Spleen (tissue), 11 donors: ENCODE measurements around the gene UBE2K. TPM values are rescaled to one million over a fixed set of nuclear protein-coding genes. Genes with fewer than 3 reads are reported as not detected.
"Not testable (repeated sequence)": the region's sequence is repeated elsewhere in the genome, so short reads cannot be mapped to it uniquely, and the experiment has no call there.

ENCODE experiments used
- DNase-seq: peaks from one replicate; pipeline ENCODE4 v3.0.0-alpha.2; 2020
- H3K27ac ChIP-seq, 8 donors: fragments of 200-600 bp; sonication (generic) in 7 of 8; 1 replicate in 4 of 8; 2 replicates in 4 of 8; pipeline versions ENCODE4 v1.5.0 to v1.8.0; 2016 to 2021; ENCODE audit warnings: inconsistent platforms in 4 of 8, mild to moderate bottlenecking in 4 of 8, moderate library complexity in 1 of 8
- H3K27me3 ChIP-seq, 7 donors: fragments of 200-600 bp; sonication (generic) in 6 of 7; replicated peaks in 1 of 7; 1 replicate in 4 of 7; 2 replicates in 3 of 7; pipeline versions ENCODE4 v1.5.0 to v1.8.0; 2016 to 2021; ENCODE audit warnings: inconsistent platforms in 3 of 7, mild to moderate bottlenecking in 1 of 7
- H3K36me3 ChIP-seq, 6 donors: fragments of 200-600 bp; sonication (generic) in 5 of 6; 1 replicate in 4 of 6; 2 replicates in 2 of 6; pipeline versions ENCODE4 v1.5.0 to v1.8.0; 2016 to 2021; ENCODE audit warnings: inconsistent platforms in 2 of 6
- H3K4me1 ChIP-seq, 6 donors: fragments of 200-600 bp; sonication (generic) in 5 of 6; 1 replicate in 3 of 6; 2 replicates in 3 of 6; pipeline versions ENCODE4 v1.5.0 to v1.8.0; 2016 to 2021; ENCODE audit warnings: inconsistent platforms in 3 of 6
- H3K4me3 ChIP-seq, 8 donors: fragments of 200-600 bp; sonication (generic) in 7 of 8; 1 replicate in 4 of 8; 2 replicates in 4 of 8; pipeline versions ENCODE4 v1.5.0 to v1.8.0; 2016 to 2021; ENCODE audit warnings: inconsistent platforms in 4 of 8, mild to moderate bottlenecking in 4 of 8, moderate library complexity in 2 of 8
- H3K9me3 ChIP-seq, 8 donors: fragments of 200-600 bp; sonication (generic) in 7 of 8; 1 replicate in 4 of 8; 2 replicates in 4 of 8; pipeline versions ENCODE4 v1.5.0 to v1.8.0; 2016 to 2021; ENCODE audit warnings: inconsistent platforms in 4 of 8
- POLR2A ChIP-seq, 3 donors: fragments of 450-650 bp; IDR thresholded peaks; one replicate each; pipeline ENCODE4 v1.5.1; 2017; ENCODE audit warnings: antibody characterized with exemption in 3 of 3, mild to moderate bottlenecking in 1 of 3
- POLR2AphosphoS5 ChIP-seq, 3 donors: sonication (generic); formaldehyde crosslinking; IDR thresholded peaks; one replicate each; pipeline ENCODE4 v1.5.1; 2017; ENCODE audit warnings: antibody characterized with exemption in 3 of 3
- WGBS, 5 donors: extraction: QIAGEN DNeasy Blood & Tissue Kit in 3 of 5; methylation state at CpG; one replicate each; pipeline versions ENCODE4 v1.1.5 to v1.1.7; 2013 to 2018; 5-methylcytosine and 5-hydroxymethylcytosine counted together
- intact Hi-C: fragments of 100-400 bp; cut with DNase I; formaldehyde crosslinking; loops from one replicate; pipeline ENCODE4 v1.15.0; 2023; ENCODE audit warnings: low total_unique reads
- polyA plus RNA-seq, 3 donors: library from polyadenylated mRNA; stranded (reverse); fragments of 200-250 nt; gene quantifications; one replicate each; pipeline ENCODE4 v1.2.1, GENCODE V29; 2013
- total RNA-seq, 7 donors: library from RNA; depleted of rRNA in 3 of 7; stranded (reverse); fragments of >200 nt in 3 of 7; fragmentation: NEBNext Ultra II Directional in 4 of 7; extraction: Animal tissue kit (Norgen Biotek cat#: 25700) in 4 of 7; gene quantifications; one replicate each; pipeline versions ENCODE4 v1.1.0 to v1.2.1, GENCODE V29; 2016 to 2021
- TF ChIP-seq, protein P1 (sequence below), 11 experiments: fragments of 200-600 bp in 7 of 11; fragments of 450-650 bp in 4 of 11; sonication (generic) in 4 of 11; IDR thresholded peaks in 8 of 11; conservative IDR thresholded peaks in 3 of 11; 1 replicate in 7 of 11; 2 replicates in 4 of 11; pipeline versions ENCODE4 v1.4.0 to v1.8.0; 2016 to 2021; ENCODE audit warnings: antibody characterized with exemption in 11 of 11, inconsistent platforms in 4 of 11, mild to moderate bottlenecking in 1 of 11
- donor health status: healthy with polysubstance abuse.
- donor health status: DM: no; HTN: no; CAD: no; lungs with moderate emphysema.
- donor health status: DM: no; HTN: no; CAD: no.
- donor health status: Bipolar disorder and iron deficiency.
- donor health status: healthy.
- donor health status: DM: no; HTN: no; CAD: no.
- donor health status: DM: yes; HTN: yes; CAD: no.

UBE2K gene
- total and polyA plus RNA-seq, 10 donors: 22.7 to 48.8 (median 27.1) TPM

DNA sequence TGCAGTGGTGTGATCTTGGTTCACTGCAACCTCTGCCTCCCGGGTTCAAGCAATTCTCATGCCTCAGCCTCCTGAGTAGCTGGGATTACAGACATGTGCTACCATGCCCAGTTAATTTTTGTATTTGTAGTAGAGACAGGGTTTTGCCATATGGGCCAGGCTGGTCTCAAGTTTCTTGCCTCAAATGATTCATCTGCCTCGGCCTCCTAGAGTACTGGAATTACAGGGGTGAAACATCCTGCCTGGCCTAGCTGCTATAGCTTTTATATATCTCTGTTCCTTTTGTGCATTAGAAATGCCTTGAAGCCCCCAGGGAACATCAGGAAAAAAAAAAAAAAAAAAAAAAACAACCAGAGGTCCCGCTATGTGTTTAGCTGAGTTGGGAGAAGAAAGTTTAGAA lies 34.8 kb downstream of the UBE2K start:
- WGBS, 5 donors: 87 to 99% (median 93%) methylated on average over 3 of the region's 3 CpGs
- TF ChIP-seq POLR2AphosphoS5 (IDR thresholded peaks at IDR 0.05): no peak
- TF ChIP-seq POLR2A (IDR thresholded peaks at IDR 0.05): no peak
- TF ChIP-seq, protein P1, sequence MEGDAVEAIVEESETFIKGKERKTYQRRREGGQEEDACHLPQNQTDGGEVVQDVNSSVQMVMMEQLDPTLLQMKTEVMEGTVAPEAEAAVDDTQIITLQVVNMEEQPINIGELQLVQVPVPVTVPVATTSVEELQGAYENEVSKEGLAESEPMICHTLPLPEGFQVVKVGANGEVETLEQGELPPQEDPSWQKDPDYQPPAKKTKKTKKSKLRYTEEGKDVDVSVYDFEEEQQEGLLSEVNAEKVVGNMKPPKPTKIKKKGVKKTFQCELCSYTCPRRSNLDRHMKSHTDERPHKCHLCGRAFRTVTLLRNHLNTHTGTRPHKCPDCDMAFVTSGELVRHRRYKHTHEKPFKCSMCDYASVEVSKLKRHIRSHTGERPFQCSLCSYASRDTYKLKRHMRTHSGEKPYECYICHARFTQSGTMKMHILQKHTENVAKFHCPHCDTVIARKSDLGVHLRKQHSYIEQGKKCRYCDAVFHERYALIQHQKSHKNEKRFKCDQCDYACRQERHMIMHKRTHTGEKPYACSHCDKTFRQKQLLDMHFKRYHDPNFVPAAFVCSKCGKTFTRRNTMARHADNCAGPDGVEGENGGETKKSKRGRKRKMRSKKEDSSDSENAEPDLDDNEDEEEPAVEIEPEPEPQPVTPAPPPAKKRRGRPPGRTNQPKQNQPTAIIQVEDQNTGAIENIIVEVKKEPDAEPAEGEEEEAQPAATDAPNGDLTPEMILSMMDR (IDR thresholded peaks at IDR 0.05 in 8 of 11, conservative IDR thresholded peaks at IDR 0.05 in 3 of 11): no peak

DNA sequence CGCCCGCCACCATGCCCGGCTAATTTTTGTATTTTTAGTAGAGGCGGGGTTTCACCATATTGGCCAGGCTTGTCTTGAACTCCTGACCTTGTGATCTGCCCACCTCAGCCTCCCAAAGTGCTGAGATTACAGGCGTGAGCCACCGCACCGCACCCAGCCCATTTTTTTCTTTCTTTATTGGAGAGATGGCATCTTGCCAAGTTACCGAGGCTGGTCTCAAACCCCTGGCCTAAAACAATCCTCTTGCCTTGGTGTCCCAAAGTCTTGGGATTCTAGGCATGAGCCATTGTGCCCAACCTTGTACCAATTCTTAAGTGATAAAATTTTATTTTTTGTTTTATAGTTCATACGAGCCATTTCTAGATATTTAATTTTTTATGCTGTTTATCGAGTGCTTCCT lies 41.7 kb downstream of the UBE2K start:
- H3K9me3 ChIP-seq, intact Hi-C loops, H3K4me3 ChIP-seq, H3K27me3 ChIP-seq, H3K4me1 ChIP-seq, DNase-seq, H3K27ac ChIP-seq: not testable (repeated sequence)
- 94 to 98% (median 95%) methylated on average over 10 of the region's 10 CpGs for WGBS, 5 donors
- peaks cover 0 to 70% (median 13%) of the 10 kb centered on the region in 6 donors for H3K36me3 ChIP-seq

More for the DNA sequence above, 34.8 kb downstream of the UBE2K start:
- H3K4me1 ChIP-seq: peaks cover 14 to 50% (median 17%) of the 10 kb centered on the region in 6 donors
- no peak overlapping the region for H3K4me3 ChIP-seq
- H3K9me3 ChIP-seq: no peaks in the 10 kb centered on the region
- no peaks in the 10 kb centered on the region for H3K27me3 ChIP-seq
- intact Hi-C loops: no loop called here
- no peak for DNase-seq
- no peak overlapping the region for H3K27ac ChIP-seq
- peaks cover 0 to 30% (median 3%) of the 10 kb centered on the region in 6 donors for H3K36me3 ChIP-seq

DNA sequence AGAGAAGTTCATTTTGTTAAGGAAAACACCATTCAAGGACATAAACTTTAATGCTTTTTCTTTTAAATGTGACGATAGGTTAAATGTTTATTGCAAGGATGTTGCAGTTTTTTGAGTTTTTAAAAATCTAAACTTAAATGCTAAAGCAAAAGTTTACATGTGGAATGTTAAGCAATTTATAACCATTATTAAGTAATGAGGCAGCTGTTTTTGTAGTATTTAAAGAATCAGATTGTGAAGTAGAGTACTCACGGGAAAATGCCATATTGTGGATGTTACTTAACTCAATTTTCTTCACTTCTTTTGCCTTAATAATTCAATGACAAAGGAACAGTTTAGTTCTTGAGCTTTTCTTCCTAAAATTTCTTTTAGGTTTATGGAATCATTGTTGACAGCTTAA lies 43.5 kb downstream of the UBE2K start:
- Histone ChIP-seq H3K9me3 (no peaks in the 10 kb centered on the region), H3K27ac (no peak overlapping the region), H3K4me1 (peaks cover 0 to 4% (median 0%) of the 10 kb centered on the region in 6 donors), H3K36me3 (peaks cover 0 to 72% (median 16%) of the 10 kb centered on the region in 6 donors), H3K4me3 (no peak overlapping the region), H3K27me3 (no peaks in the 10 kb centered on the region)
- WGBS, 5 donors: 59 to 92% (median 74%) methylated on average over 2 of the region's 2 CpGs
- TF ChIP-seq, protein P1 (IDR thresholded peaks at IDR 0.05 in 8 of 11, conservative IDR thresholded peaks at IDR 0.05 in 3 of 11): no peak
- TF ChIP-seq POLR2A (IDR thresholded peaks at IDR 0.05) (no peak), POLR2AphosphoS5 (IDR thresholded peaks at IDR 0.05) (no peak)
- no peak for DNase-seq
- intact Hi-C loops: no loop called here

DNA sequence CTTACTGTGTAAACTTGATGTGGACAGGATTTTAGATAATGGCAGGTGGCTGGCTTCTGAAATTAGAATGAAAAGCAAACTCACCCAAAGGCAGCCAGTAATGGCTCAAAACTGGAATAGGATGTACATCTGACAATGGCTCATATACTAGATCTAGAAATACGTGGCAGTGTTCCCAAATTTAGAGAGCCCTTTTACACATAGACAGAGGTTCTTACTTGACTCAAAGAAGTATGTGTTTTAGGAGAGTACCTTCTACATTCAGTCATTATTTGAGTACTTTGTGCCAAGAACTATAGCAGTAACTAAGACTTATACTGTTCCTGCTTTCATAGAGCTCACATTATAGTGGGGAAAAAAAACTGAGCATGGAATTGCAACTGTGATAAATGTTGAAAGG lies 48.0 kb downstream of the UBE2K start:
- no peak overlapping the region for H3K27ac ChIP-seq
- no peaks in the 10 kb centered on the region for H3K9me3 ChIP-seq
- no peak for DNase-seq
- no peaks in the 10 kb centered on the region for H3K27me3 ChIP-seq
- TF ChIP-seq POLR2AphosphoS5 (IDR thresholded peaks at IDR 0.05) (no peak), POLR2A (IDR thresholded peaks at IDR 0.05) (no peak)
- TF ChIP-seq, protein P1 (IDR thresholded peaks at IDR 0.05 in 8 of 11, conservative IDR thresholded peaks at IDR 0.05 in 3 of 11): no peak
- H3K36me3 ChIP-seq: peaks cover 0 to 85% (median 15%) of the 10 kb centered on the region in 6 donors
- H3K4me3 ChIP-seq: no peak overlapping the region
- 79 to 90% (median 83%) methylated on average over 1 of the region's 1 CpG for WGBS, 5 donors
- intact Hi-C loops: no loop called here
- H3K4me1 ChIP-seq: no peaks in the 10 kb centered on the region

DNA sequence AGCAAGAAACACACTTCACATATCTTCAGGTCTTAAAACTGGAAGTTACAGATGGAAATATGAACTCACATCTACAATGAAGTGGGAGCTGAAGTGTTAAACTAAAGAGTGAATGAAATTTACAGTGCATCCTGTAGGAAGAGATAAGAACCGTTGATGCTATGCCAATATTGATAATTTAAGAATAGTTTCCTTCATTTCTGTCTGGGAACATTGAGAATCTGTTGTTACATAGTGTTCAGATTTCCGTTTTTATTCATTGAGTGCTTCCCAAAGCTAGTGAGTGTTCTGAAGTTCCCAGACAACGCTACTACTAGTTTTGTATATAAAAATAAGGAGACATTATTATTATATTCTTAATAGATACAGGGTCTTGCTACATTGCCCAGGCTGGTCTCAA lies 52.3 kb downstream of the UBE2K start:
- TF ChIP-seq, protein P1 (IDR thresholded peaks at IDR 0.05 in 8 of 11, conservative IDR thresholded peaks at IDR 0.05 in 3 of 11): no peak
- no peak for TF ChIP-seq POLR2AphosphoS5 (IDR thresholded peaks at IDR 0.05)
- no peak for TF ChIP-seq POLR2A (IDR thresholded peaks at IDR 0.05)
- H3K27ac ChIP-seq: no peak overlapping the region
- DNase-seq: no peak
- H3K27me3 ChIP-seq: no peaks in the 10 kb centered on the region
- H3K36me3 ChIP-seq: peaks cover 0 to 94% (median 20%) of the 10 kb centered on the region in 6 donors
- WGBS, 5 donors: 63 to 78% (median 69%) methylated on average over 3 of the region's 3 CpGs
- peaks cover 0 to 22% (median 10%) of the 10 kb centered on the region in 6 donors for H3K4me1 ChIP-seq
- intact Hi-C loops: no loop called here
- no peak overlapping the region for H3K4me3 ChIP-seq
- H3K9me3 ChIP-seq: no peaks in the 10 kb centered on the region
